Measurements from ENCODE around the gene IL20RB. TPM values are rescaled to one million over a fixed set of nuclear protein-coding genes. Genes with fewer than 3 reads are reported as not detected.

IL20RB gene
- total and polyA plus RNA-seq, 2 experiments from 2014 or later = 72.5 to 107 TPM

DNA sequence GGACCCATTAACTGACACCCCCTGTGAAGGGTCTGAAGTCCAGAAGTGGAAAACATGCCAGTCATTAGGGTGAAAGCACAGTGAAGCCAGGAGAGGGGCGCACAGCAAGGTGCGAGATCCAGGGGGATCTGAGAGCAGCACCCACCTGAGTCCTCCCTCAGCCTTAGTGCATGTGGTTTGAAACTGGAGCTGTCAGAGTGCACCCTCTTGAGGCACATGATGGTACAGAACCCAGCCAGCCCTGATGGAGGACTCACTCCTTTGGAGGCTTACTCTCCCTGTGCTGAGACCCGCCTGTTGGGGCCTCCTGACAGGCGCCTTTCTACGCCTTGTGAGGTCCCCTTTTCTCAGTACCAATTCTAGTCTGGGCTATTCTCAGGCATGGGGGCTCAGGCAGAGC, 77.8 kb downstream of the IL20RB start:
- TF ChIP-seq EZH2 (IDR thresholded peaks at IDR 0.05; ENCODE audit: insufficient read depth, poor library complexity, severe bottlenecking) (no peak), EZH2phosphoT487 (IDR thresholded peaks at IDR 0.05; ENCODE audit: insufficient read depth, low read depth) (no peak)
- no peaks in the 10 kb centered on the region for H3K4me1 ChIP-seq (ENCODE audit: insufficient read depth)
- no peak overlapping the region for H3K27ac ChIP-seq
- no peak overlapping the region for H3K4me3 ChIP-seq
- H4K20me1 ChIP-seq (ENCODE audit: insufficient read depth) = no peaks in the 10 kb centered on the region
- no peaks in the 10 kb centered on the region for H3K9me3 ChIP-seq (ENCODE audit: low read depth)
- H3K36me3 ChIP-seq (ENCODE audit: low read depth) = no peaks in the 10 kb centered on the region
- in situ Hi-C loops (cut with MboI) = no loop called here
- WGBS, 2 experiments (ENCODE audit: low coverage in 1 of 2, low lambda C conversion rate in 2 of 2, missing lambda C conversion rate in 2 of 2) = 84 to 89% methylated on average over 5 of the region's 5 CpGs
- no peak overlapping the region for H3K9ac ChIP-seq
- H3K27me3 ChIP-seq (replicated peaks; ENCODE audit: insufficient read depth) = no peaks in the 10 kb centered on the region
- no peak overlapping the region for H3K4me2 ChIP-seq (ENCODE audit: unreplicated experiment)
- peak; percentile 49 for DNase-seq
- no peaks in the 10 kb centered on the region for H3K79me2 ChIP-seq (ENCODE audit: insufficient read depth)
- H2AFZ ChIP-seq = no peak overlapping the region
- no peaks in the 10 kb centered on the region for H3K9me2 ChIP-seq (ENCODE audit: insufficient read depth)
- no peaks in the 10 kb centered on the region for H3F3A ChIP-seq (ENCODE audit: insufficient read depth)

GRCh38 chr3:137039570-137039969, 81.8 kb downstream of the IL20RB start:
- Histone ChIP-seq H4K20me1 (ENCODE audit: insufficient read depth) (no peaks in the 10 kb centered on the region), H3F3A (ENCODE audit: insufficient read depth) (no peaks in the 10 kb centered on the region), H3K36me3 (ENCODE audit: low read depth) (no peaks in the 10 kb centered on the region), H3K4me3 (no peak overlapping the region), H2AFZ (no peak overlapping the region), H3K4me1 (ENCODE audit: insufficient read depth) (no peaks in the 10 kb centered on the region), H3K9ac (no peak overlapping the region), H3K4me2 (ENCODE audit: unreplicated experiment) (no peak overlapping the region), H3K9me2 (ENCODE audit: insufficient read depth) (no peaks in the 10 kb centered on the region), H3K27ac (no peak overlapping the region), H3K9me3 (ENCODE audit: low read depth) (no peaks in the 10 kb centered on the region), H3K79me2 (ENCODE audit: insufficient read depth) (no peaks in the 10 kb centered on the region), H3K27me3 (replicated peaks; ENCODE audit: insufficient read depth) (no peaks in the 10 kb centered on the region)
- DNase-seq = peak; percentile 35
- in situ Hi-C loops (cut with MboI) = no loop called here
- TF ChIP-seq EZH2 (IDR thresholded peaks at IDR 0.05; ENCODE audit: insufficient read depth, poor library complexity, severe bottlenecking) (no peak), EZH2phosphoT487 (IDR thresholded peaks at IDR 0.05; ENCODE audit: insufficient read depth, low read depth) (no peak)

DNA sequence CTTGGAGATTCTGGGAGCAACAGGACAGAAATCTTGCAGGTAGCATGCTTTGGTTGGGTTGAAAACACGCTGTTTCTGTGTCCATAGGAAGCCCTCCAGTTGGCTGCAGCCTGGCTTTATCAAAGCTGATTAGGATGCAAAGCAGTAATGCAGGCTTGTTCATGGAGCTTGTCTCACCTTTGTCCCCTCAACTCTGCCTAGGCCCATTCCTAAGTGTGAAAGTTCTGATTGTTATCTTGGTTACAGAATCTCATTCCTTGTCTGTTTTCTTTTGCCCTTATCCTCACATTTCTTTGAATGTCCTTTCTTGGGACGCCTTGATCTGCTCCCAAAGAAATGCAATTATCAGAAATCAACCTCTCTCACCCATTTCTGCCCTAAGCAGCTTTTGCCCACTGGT, 83.5 kb downstream of the IL20RB start:
- in situ Hi-C loops (cut with MboI) = no loop called here
- Histone ChIP-seq H3K4me2 (ENCODE audit: unreplicated experiment) (no peak overlapping the region), H3K9ac (no peak overlapping the region), H3K79me2 (ENCODE audit: insufficient read depth) (no peaks in the 10 kb centered on the region), H3K27ac (no peak overlapping the region), H3F3A (ENCODE audit: insufficient read depth) (no peaks in the 10 kb centered on the region), H3K9me2 (ENCODE audit: insufficient read depth) (no peaks in the 10 kb centered on the region), H3K4me1 (ENCODE audit: insufficient read depth) (no peaks in the 10 kb centered on the region), H2AFZ (no peak overlapping the region), H3K9me3 (ENCODE audit: low read depth) (no peaks in the 10 kb centered on the region), H3K36me3 (ENCODE audit: low read depth) (no peaks in the 10 kb centered on the region), H3K4me3 (no peak overlapping the region), H4K20me1 (ENCODE audit: insufficient read depth) (no peaks in the 10 kb centered on the region), H3K27me3 (replicated peaks; ENCODE audit: insufficient read depth) (no peaks in the 10 kb centered on the region)
- no peak for DNase-seq
- 79 to 89% methylated on average over 2 of the region's 2 CpGs for WGBS, 2 experiments (ENCODE audit: low coverage in 1 of 2, low lambda C conversion rate in 2 of 2, missing lambda C conversion rate in 2 of 2)
- TF ChIP-seq EZH2phosphoT487 (IDR thresholded peaks at IDR 0.05; ENCODE audit: insufficient read depth, low read depth) (no peak), EZH2 (IDR thresholded peaks at IDR 0.05; ENCODE audit: insufficient read depth, poor library complexity, severe bottlenecking) (no peak)

GRCh38 chr3:137041686-137042085, 83.9 kb downstream of the IL20RB start:
- in situ Hi-C loops (cut with MboI) = no loop called here
- no peak overlapping the region for H3K27ac ChIP-seq
- H3K9me3 ChIP-seq (ENCODE audit: low read depth) = no peaks in the 10 kb centered on the region
- no peaks in the 10 kb centered on the region for H3K4me1 ChIP-seq (ENCODE audit: insufficient read depth)
- no peaks in the 10 kb centered on the region for H4K20me1 ChIP-seq (ENCODE audit: insufficient read depth)
- no peaks in the 10 kb centered on the region for H3F3A ChIP-seq (ENCODE audit: insufficient read depth)
- H3K4me3 ChIP-seq = no peak overlapping the region
- H3K9me2 ChIP-seq (ENCODE audit: insufficient read depth) = no peaks in the 10 kb centered on the region
- DNase-seq = no peak
- no peak overlapping the region for H3K4me2 ChIP-seq (ENCODE audit: unreplicated experiment)
- H3K79me2 ChIP-seq (ENCODE audit: insufficient read depth) = no peaks in the 10 kb centered on the region
- no peaks in the 10 kb centered on the region for H3K36me3 ChIP-seq (ENCODE audit: low read depth)
- no peaks in the 10 kb centered on the region for H3K27me3 ChIP-seq (replicated peaks; ENCODE audit: insufficient read depth)
- TF ChIP-seq EZH2 (IDR thresholded peaks at IDR 0.05; ENCODE audit: insufficient read depth, poor library complexity, severe bottlenecking) (no peak), EZH2phosphoT487 (IDR thresholded peaks at IDR 0.05; ENCODE audit: insufficient read depth, low read depth) (no peak)
- WGBS, 2 experiments (ENCODE audit: low coverage in 1 of 2, low lambda C conversion rate in 2 of 2, missing lambda C conversion rate in 2 of 2) = 83 to 88% methylated on average over 4 of the region's 4 CpGs
- no peak overlapping the region for H2AFZ ChIP-seq
- no peak overlapping the region for H3K9ac ChIP-seq

DNA sequence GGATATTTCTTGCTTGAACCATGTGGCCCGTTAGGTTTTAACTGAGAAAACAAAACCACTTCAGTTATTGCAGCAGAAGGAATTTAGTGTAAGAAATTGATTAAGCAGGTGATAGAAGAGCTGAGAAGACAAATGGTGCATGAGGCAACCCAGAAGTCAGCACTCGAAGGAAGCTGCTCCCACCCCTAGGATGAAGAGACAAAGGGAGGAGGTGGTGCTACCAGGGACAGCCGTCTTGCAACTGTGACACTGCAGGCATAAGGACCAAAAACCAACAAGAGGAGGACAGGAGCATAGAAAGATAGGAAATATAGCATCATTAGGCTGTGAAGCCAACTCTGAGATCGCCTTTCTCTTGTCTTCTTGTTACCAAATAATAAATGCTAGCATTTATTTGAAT, 89.0 kb downstream of the IL20RB start:
- WGBS, 2 experiments (ENCODE audit: low coverage in 1 of 2, low lambda C conversion rate in 2 of 2, missing lambda C conversion rate in 2 of 2) = 77 to 80% methylated on average over 4 of the region's 4 CpGs
- TF ChIP-seq EZH2phosphoT487 (IDR thresholded peaks at IDR 0.05; ENCODE audit: insufficient read depth, low read depth) = no peak
- no peak for TF ChIP-seq EZH2 (IDR thresholded peaks at IDR 0.05; ENCODE audit: insufficient read depth, poor library complexity, severe bottlenecking)
- Histone ChIP-seq H3K4me1 (ENCODE audit: insufficient read depth) (no peaks in the 10 kb centered on the region), H3K27ac (no peak overlapping the region), H3K9ac (no peak overlapping the region), H3K4me2 (ENCODE audit: unreplicated experiment) (no peak overlapping the region), H2AFZ (no peak overlapping the region), H3K79me2 (ENCODE audit: insufficient read depth) (no peaks in the 10 kb centered on the region), H3K27me3 (replicated peaks; ENCODE audit: insufficient read depth) (no peaks in the 10 kb centered on the region), H4K20me1 (ENCODE audit: insufficient read depth) (no peaks in the 10 kb centered on the region), H3K9me3 (ENCODE audit: low read depth) (no peaks in the 10 kb centered on the region), H3K4me3 (no peak overlapping the region), H3K36me3 (ENCODE audit: low read depth) (no peaks in the 10 kb centered on the region), H3F3A (ENCODE audit: insufficient read depth) (no peaks in the 10 kb centered on the region), H3K9me2 (ENCODE audit: insufficient read depth) (no peaks in the 10 kb centered on the region)
- DNase-seq = no peak
- in situ Hi-C loops (cut with MboI) = no loop called here

Measured in GM23248 (cell line).